Measurements from ENCODE around the gene AGBL4.

GRCh38 chr1:48530727-48531351 lies 1492.9 kb downstream of the AGBL4 start:
- TF ChIP-seq CTCF (IDR thresholded peaks at IDR 0.05) (peak; percentile 35 to 48 (median 44)), POLR2A (IDR thresholded peaks at IDR 0.05) (no peak)
